SU-DHL-6 (cell line): ENCODE data around the gene MARF1.
"Not testable (repeated sequence)": the region's sequence is repeated elsewhere in the genome, so short reads cannot be mapped to it uniquely, and the experiment has no call there.

Source experiments
- CTCF ChIP-seq: fragments of 200-600 bp; sonication (generic); IDR thresholded peaks from one replicate; pipeline ENCODE4 v1.5.1; 2017; ENCODE audit warnings: antibody characterized with exemption, mild to moderate bottlenecking, low read length, moderate library complexity; ENCODE audit not compliant: insufficient read depth, poor library complexity, severe bottlenecking
- EZH2phosphoT487 ChIP-seq: fragments of 200-600 bp; sonication (generic), shearing (Covaris generic); conservative IDR thresholded peaks from 2 replicates; pipeline ENCODE4 v1.6.1; 2018; ENCODE audit warnings: mild to moderate bottlenecking, antibody characterized with exemption, low read length, moderate library complexity, mixed read lengths

GRCh38 chr16:15655561-15655960 lies 12.6 kb upstream of the MARF1 start:
- not testable (repeated sequence) for TF ChIP-seq CTCF, EZH2phosphoT487
